HCT116 (cell line): ENCODE measurements around the gene CEP43.

ENCODE experiments used
- CTCF ChIP-seq, 3 experiments: fragments of 200-600 bp in 1 of 3; sonication (generic) in 1 of 3; IDR thresholded peaks in 2 of 3; conservative IDR thresholded peaks in 1 of 3; 2 replicates each; pipeline ENCODE4 v1.5.1; 2012 to 2017; ENCODE audit warnings: low read depth in 2 of 3, low read length in 2 of 3, antibody characterized with exemption in 1 of 3, borderline replicate concordance in 1 of 3, control low read depth in 1 of 3, mild to moderate bottlenecking in 1 of 3, mixed read lengths in 1 of 3, mixed run types in 1 of 3, moderate library complexity in 1 of 3; ENCODE audit not compliant: insufficient read depth in 1 of 3
- EZH2 ChIP-seq: fragments of 200-600 bp; sonication (generic); IDR thresholded peaks from 2 replicates; pipeline ENCODE4 v1.6.1; 2017; ENCODE audit warnings: antibody characterized with exemption, mixed run types
- FOSL1 ChIP-seq: IDR thresholded peaks from 2 replicates; pipeline ENCODE4 v1.6.1; 2012; ENCODE audit warnings: low read depth
- POLR2A ChIP-seq: IDR thresholded peaks from 2 replicates; pipeline ENCODE4 v1.7.0; 2011; ENCODE audit warnings: borderline replicate concordance; ENCODE audit not compliant: insufficient read depth, insufficient read length; ENCODE audit errors: extremely low read depth
- RAD21 ChIP-seq: IDR thresholded peaks from 2 replicates; pipeline ENCODE4 v1.6.1; 2012; ENCODE audit warnings: low read depth, mild to moderate bottlenecking
- TF ChIP-seq, protein P1 (sequence below): IDR thresholded peaks from 2 replicates; pipeline ENCODE4 v1.6.1; 2012
- TF ChIP-seq, protein P2 (sequence below): IDR thresholded peaks from 2 replicates; pipeline ENCODE4 v1.6.1; 2012; ENCODE audit warnings: low read depth

DNA sequence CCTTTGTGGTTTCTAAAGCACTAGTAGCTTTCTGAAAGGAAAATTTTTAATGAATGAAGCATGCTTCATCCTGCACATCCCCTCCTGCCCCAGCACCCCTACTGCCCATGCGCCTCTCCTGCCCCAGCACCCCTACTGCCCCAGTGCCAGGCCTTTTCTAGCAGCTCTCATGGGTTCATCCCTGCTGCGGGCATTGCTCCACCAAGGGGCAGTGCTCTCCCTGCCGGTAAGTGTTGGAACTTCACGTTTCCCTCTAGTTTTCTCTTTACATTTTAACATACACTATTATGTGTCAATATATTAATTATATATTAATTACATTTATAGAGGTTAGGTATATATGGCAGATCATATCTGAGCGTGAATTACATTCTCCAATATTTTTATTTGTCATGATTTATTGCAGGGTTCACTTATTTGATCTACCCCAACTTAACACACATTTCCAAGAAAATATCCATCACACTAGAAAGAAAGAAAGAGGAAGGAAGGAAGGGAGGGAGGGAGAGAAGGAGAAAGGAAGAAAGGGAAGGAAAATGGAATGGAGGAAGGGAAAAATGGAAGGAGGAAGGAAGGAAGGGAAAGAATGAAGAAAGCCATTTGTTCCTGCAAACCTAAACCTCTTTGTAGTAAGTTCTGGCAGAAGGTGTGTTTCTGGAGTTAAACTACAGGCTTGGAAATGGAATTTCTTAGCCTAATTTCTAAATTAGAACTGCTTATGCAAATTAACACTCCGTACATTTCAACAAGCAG, 46.8 kb downstream of the CEP43 start:
- TF ChIP-seq POLR2A, result no peak
- TF ChIP-seq, protein P1, sequence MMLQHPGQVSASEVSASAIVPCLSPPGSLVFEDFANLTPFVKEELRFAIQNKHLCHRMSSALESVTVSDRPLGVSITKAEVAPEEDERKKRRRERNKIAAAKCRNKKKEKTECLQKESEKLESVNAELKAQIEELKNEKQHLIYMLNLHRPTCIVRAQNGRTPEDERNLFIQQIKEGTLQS, result no peak
- TF ChIP-seq CTCF (IDR thresholded peaks at IDR 0.05 in 2 of 3, conservative IDR thresholded peaks at IDR 0.05 in 1 of 3; ENCODE audit: borderline replicate concordance in 1 of 3, insufficient read depth in 1 of 3, low read depth in 2 of 3, low read length in 2 of 3), result peak in 2 of 3 experiments; percentile 34 to 51; a peak in 4 of 6 replicates
- TF ChIP-seq EZH2, result no peak
- TF ChIP-seq, protein P2, sequence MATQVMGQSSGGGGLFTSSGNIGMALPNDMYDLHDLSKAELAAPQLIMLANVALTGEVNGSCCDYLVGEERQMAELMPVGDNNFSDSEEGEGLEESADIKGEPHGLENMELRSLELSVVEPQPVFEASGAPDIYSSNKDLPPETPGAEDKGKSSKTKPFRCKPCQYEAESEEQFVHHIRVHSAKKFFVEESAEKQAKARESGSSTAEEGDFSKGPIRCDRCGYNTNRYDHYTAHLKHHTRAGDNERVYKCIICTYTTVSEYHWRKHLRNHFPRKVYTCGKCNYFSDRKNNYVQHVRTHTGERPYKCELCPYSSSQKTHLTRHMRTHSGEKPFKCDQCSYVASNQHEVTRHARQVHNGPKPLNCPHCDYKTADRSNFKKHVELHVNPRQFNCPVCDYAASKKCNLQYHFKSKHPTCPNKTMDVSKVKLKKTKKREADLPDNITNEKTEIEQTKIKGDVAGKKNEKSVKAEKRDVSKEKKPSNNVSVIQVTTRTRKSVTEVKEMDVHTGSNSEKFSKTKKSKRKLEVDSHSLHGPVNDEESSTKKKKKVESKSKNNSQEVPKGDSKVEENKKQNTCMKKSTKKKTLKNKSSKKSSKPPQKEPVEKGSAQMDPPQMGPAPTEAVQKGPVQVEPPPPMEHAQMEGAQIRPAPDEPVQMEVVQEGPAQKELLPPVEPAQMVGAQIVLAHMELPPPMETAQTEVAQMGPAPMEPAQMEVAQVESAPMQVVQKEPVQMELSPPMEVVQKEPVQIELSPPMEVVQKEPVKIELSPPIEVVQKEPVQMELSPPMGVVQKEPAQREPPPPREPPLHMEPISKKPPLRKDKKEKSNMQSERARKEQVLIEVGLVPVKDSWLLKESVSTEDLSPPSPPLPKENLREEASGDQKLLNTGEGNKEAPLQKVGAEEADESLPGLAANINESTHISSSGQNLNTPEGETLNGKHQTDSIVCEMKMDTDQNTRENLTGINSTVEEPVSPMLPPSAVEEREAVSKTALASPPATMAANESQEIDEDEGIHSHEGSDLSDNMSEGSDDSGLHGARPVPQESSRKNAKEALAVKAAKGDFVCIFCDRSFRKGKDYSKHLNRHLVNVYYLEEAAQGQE, result no peak
- TF ChIP-seq FOSL1, result no peak
- TF ChIP-seq RAD21, result peak; percentile 40
